ENCODE data around the gene HEXA. TPM values are rescaled to one million over a fixed set of nuclear protein-coding genes. Genes with fewer than 3 reads are reported as not detected.
A peak's percentile ranks its signal among the peaks of the same experiment; 100 is the strongest.

Gene HEXA
- total RNA-seq, 4 donors from 2014 or later: 104 to 140 (median 111) TPM

- TF ChIP-seq POLR2A (IDR thresholded peaks at IDR 0.05) (no peak), CTCF (IDR thresholded peaks at IDR 0.05) (no peak)
- H3K36me3 ChIP-seq: no peaks in the 10 kb centered on the region
- DNase-seq: no peak
- no peak overlapping the region for H3K4me3 ChIP-seq (replicated peaks in 1 of 3)
- H3K27me3 ChIP-seq: no peaks in the 10 kb centered on the region
- intact Hi-C loops (cut with DNase I): no loop called here
- WGBS, 2 donors: 37 to 47% methylated on average over 2 of the region's 2 CpGs
- peak overlapping the region in 2 of 3 donors; percentile 25 to 64 for H3K27ac ChIP-seq
- no peaks in the 10 kb centered on the region for H3K9me3 ChIP-seq
- peaks cover 25 to 32% of the 10 kb centered on the region in 2 donors for H3K4me1 ChIP-seq
Observed at GRCh38 chr15:72368325-72368724, 7.5 kb downstream of the HEXA start.

- intact Hi-C loops (cut with DNase I): no loop called here
- no peak for DNase-seq
- Histone ChIP-seq H3K27ac (no peak overlapping the region), H3K4me1 (peaks cover 21 to 22% of the 10 kb centered on the region in 2 donors), H3K9me3 (no peaks in the 10 kb centered on the region), H3K4me3 (replicated peaks in 1 of 3) (no peak overlapping the region), H3K27me3 (no peaks in the 10 kb centered on the region), H3K36me3 (no peaks in the 10 kb centered on the region)
- WGBS, 2 donors: 88 to 98% methylated on average over 1 of the region's 1 CpG
- TF ChIP-seq CTCF (IDR thresholded peaks at IDR 0.05): no peak
- TF ChIP-seq POLR2A (IDR thresholded peaks at IDR 0.05): no peak
Observed at GRCh38 chr15:72365844-72366243, 10.0 kb downstream of the HEXA start.

GRCh38 chr15:72361176-72361575, 14.6 kb downstream of the HEXA start:
- no peak for TF ChIP-seq POLR2A (IDR thresholded peaks at IDR 0.05)
- intact Hi-C loops (cut with DNase I): no loop called here
- Histone ChIP-seq H3K27me3 (no peaks in the 10 kb centered on the region), H3K4me1 (peaks cover 0 to 16% of the 10 kb centered on the region in 2 donors), H3K36me3 (peaks cover 1 to 4% of the 10 kb centered on the region in 2 donors), H3K27ac (no peak overlapping the region), H3K4me3 (replicated peaks in 1 of 3) (no peak overlapping the region), H3K9me3 (no peaks in the 10 kb centered on the region)
- WGBS, 2 donors: 96 to 97% methylated on average over 1 of the region's 1 CpG
- no peak for DNase-seq

DNA sequence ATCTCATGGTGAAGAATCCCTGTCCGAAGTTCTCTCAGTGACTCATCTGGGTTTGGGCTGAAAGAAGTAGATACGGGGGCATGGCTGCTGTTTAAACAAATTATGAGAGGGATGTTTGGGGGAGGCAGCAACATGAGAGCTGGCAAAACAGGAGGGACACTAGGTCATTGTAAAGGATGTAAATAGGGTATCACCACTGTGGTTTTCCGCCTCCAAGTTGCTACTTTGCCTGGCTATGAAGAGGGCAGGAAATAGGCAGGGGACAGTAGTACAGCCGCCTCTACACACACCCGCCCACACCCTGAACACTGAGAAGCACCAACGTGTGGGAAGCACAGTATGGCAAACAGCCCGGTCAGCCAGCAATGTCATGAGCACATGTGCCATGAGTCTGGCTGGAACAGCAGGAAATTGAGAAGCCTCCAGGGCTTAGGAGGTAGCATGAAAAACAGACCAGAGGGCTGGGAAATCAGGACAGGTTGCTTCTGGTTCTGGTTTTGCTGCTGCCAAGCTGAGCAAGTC, 17.1 kb downstream of the HEXA start:
- H3K27ac ChIP-seq: peak overlapping the region in 1 of 3 donors; percentile 9
- intact Hi-C loops (cut with DNase I): no loop called here
- DNase-seq: peak; percentile 28
- peaks cover 17 to 18% of the 10 kb centered on the region in 2 donors for H3K36me3 ChIP-seq
- H3K4me1 ChIP-seq: peaks cover 0 to 16% of the 10 kb centered on the region in 2 donors
- H3K27me3 ChIP-seq: no peaks in the 10 kb centered on the region
- TF ChIP-seq CTCF (IDR thresholded peaks at IDR 0.05) (no peak), POLR2A (IDR thresholded peaks at IDR 0.05) (no peak)
- 63 to 70% methylated on average over 7 of the region's 7 CpGs for WGBS, 2 donors
- no peaks in the 10 kb centered on the region for H3K9me3 ChIP-seq
- no peak overlapping the region for H3K4me3 ChIP-seq (replicated peaks in 1 of 3)

DNA sequence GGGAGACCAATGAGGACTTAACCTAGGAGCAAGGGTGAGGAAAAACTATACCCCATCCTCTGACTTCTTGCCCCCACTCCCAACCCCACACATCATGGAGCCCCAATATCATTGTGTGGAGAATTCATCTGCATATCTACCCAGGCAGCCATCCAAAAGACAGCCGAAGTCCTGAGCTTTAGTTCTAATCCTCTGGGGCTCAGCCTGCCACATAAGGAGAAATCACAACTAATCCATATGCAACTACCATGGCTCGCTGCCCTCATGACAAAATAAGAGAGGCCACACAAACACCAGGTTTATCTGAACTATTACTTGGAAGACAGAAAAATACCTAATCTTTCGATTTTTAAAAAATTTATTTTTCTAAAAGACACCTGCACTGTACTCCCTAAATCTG, 17.7 kb downstream of the HEXA start:
- Histone ChIP-seq H3K36me3 (peaks cover 22 to 24% of the 10 kb centered on the region in 2 donors), H3K4me1 (peaks cover 0 to 16% of the 10 kb centered on the region in 2 donors), H3K27ac (peak overlapping the region in 1 of 3 donors; percentile 7), H3K9me3 (no peaks in the 10 kb centered on the region), H3K27me3 (no peaks in the 10 kb centered on the region), H3K4me3 (replicated peaks in 1 of 3) (no peak overlapping the region)
- intact Hi-C loops (cut with DNase I): no loop called here
- TF ChIP-seq POLR2A (IDR thresholded peaks at IDR 0.05) (no peak), CTCF (IDR thresholded peaks at IDR 0.05) (no peak)
- 89 to 94% methylated on average over 3 of the region's 3 CpGs for WGBS, 2 donors
- DNase-seq: no peak

Data from thyroid gland (tissue), 4 donors.